T-cell (primary cell): ENCODE measurements around the gene YTHDC2. TPM values are rescaled to one million over a fixed set of nuclear protein-coding genes. Genes with fewer than 3 reads are reported as not detected.

ENCODE experiments used
- ATAC-seq, 4 experiments: fragments of 200-7000 bp in 3 of 4; fragments of 150-1000 bp in 1 of 4; cut with Tn5 transposase; replicated peaks in 1 of 4; 1 replicate in 3 of 4; 2 replicates in 1 of 4; pipeline ENCODE4 v1.10.0; 2021; ENCODE audit warnings: moderate library complexity in 3 of 4, mild to moderate bottlenecking in 2 of 4, moderate number of reproducible peaks in 1 of 4
- CTCF ChIA-PET, 2 donors: fragments of 300-600 bp; sonication (Branson Sonifier 250); formaldehyde crosslinking; loops; one replicate each; lab custom pipeline; 2022; ENCODE audit warnings: antibody characterized with exemption in 2 of 2; lab: Charles Lee
- POLR2A ChIA-PET, 2 donors: fragments of 300-600 bp; sonication (Branson Sonifier 250); formaldehyde crosslinking; loops; one replicate each; lab custom pipeline; 2022; ENCODE audit warnings: antibody characterized with exemption in 2 of 2; lab: Charles Lee
- DNase-seq, 35 experiments: peaks; one replicate each; pipeline versions ENCODE4 v3.0.0 to v3.0.0-alpha.2; 2013 to 2023
- H3K27ac ChIP-seq: one replicate; pipeline ENCODE4 v1.5.1; 2013; ENCODE audit warnings: low read length
- H3K27me3 ChIP-seq, 2 experiments: replicated peaks in 1 of 2; 1 replicate in 1 of 2; 2 replicates in 1 of 2; pipeline versions ENCODE4 v1.6.1 to v1.7.0; 2013; ENCODE audit warnings: low read length in 1 of 2, mixed read lengths in 1 of 2; ENCODE audit not compliant: control insufficient read depth in 2 of 2, insufficient read depth in 2 of 2; ENCODE audit errors: extremely low read depth in 1 of 2
- H3K36me3 ChIP-seq, 2 donors: 1 replicate in 1 of 2; 2 replicates in 1 of 2; pipeline versions ENCODE4 v1.6.1 to v1.7.0; 2013; ENCODE audit warnings: low read length in 1 of 2; ENCODE audit not compliant: control insufficient read depth in 2 of 2, insufficient read depth in 1 of 2; ENCODE audit errors: extremely low read depth in 1 of 2
- H3K4me1 ChIP-seq, 2 experiments: 1 replicate in 1 of 2; 2 replicates in 1 of 2; pipeline versions ENCODE4 v1.6.1 to v1.7.0; 2013; ENCODE audit warnings: low read length in 2 of 2, mixed read lengths in 1 of 2; ENCODE audit not compliant: insufficient read depth in 2 of 2, control insufficient read depth in 1 of 2; ENCODE audit errors: extremely low read depth in 1 of 2
- H3K4me3 ChIP-seq, 2 donors: 1 replicate in 1 of 2; 2 replicates in 1 of 2; pipeline versions ENCODE4 v1.5.1 to v1.7.0; 2013; ENCODE audit warnings: mild to moderate bottlenecking in 2 of 2, low read length in 1 of 2, moderate library complexity in 1 of 2; ENCODE audit not compliant: control insufficient read depth in 1 of 2; ENCODE audit errors: extremely low read depth in 1 of 2
- H3K9me3 ChIP-seq: 2 replicates; pipeline ENCODE4 v1.7.0; 2013
- H3K27ac Mint-ChIP-seq, 2 donors: one replicate each; pipeline ENCODE4 v1.8.0; 2020 to 2021; ENCODE audit warnings: mild to moderate bottlenecking in 2 of 2, mixed read lengths in 2 of 2
- H3K27me3 Mint-ChIP-seq, 2 donors: one replicate each; pipeline ENCODE4 v1.8.0; 2021 to 2022; ENCODE audit warnings: mixed read lengths in 2 of 2
- H3K36me3 Mint-ChIP-seq: one replicate; pipeline ENCODE4 v1.8.0; 2021; ENCODE audit warnings: mixed read lengths
- H3K4me1 Mint-ChIP-seq, 3 donors: one replicate each; pipeline ENCODE4 v1.8.0; 2020 to 2022; ENCODE audit warnings: mixed read lengths in 3 of 3, mild to moderate bottlenecking in 1 of 3
- H3K4me3 Mint-ChIP-seq, 3 donors: one replicate each; pipeline ENCODE4 v1.8.0; 2020 to 2022; ENCODE audit warnings: mild to moderate bottlenecking in 3 of 3, mixed read lengths in 3 of 3, moderate library complexity in 3 of 3
- H3K9me3 Mint-ChIP-seq, 3 donors: one replicate each; pipeline ENCODE4 v1.8.0; 2020 to 2022; ENCODE audit warnings: mixed read lengths in 3 of 3
- WGBS: methylation state at CpG from one replicate; pipeline ENCODE4 v1.1.5; 2013; ENCODE audit warnings: missing lambda C conversion rate; ENCODE audit not compliant: insufficient coverage; 5-methylcytosine and 5-hydroxymethylcytosine counted together
- total RNA-seq, 35 experiments: library from RNA in 6 of 35; stranded (reverse) in 6 of 35; fragments of 120-200 nt in 1 of 35; gene quantifications; one replicate each; pipeline versions ENCODE4 v1.2.1 to v1.2.4 and lab custom pipeline; 2013 to 2026

YTHDC2 gene
- total RNA-seq, 5 donors from 2014 or later (not counting 1 experiment from before 2014, with no cell fraction given), result 31.5 to 52.0 (median 38.2) TPM

GRCh38 chr5:113607361-113607760 lies 93.9 kb downstream of the YTHDC2 start:
- Mint-ChIP-seq H3K4me3 (no peak overlapping the region), H3K9me3 (no peaks in the 10 kb centered on the region), H3K27me3 (peaks cover 10 to 23% of the 10 kb centered on the region in 2 donors), H3K27ac (no peak overlapping the region), H3K36me3 (no peaks in the 10 kb centered on the region), H3K4me1 (peaks cover 3 to 8% (median 4%) of the 10 kb centered on the region in 3 donors)
- whole genome bisulfite sequencing, result 62% methylated on average over 2 of the region's 3 CpGs
- Histone ChIP-seq H3K9me3 (no peaks in the 10 kb centered on the region), H3K4me1 (peaks cover 0 to 3% of the 10 kb centered on the region in 2 experiments), H3K27ac (no peak overlapping the region), H3K36me3 (no peaks in the 10 kb centered on the region), H3K4me3 (no peak overlapping the region), H3K27me3 (peaks cover 0 to 7% of the 10 kb centered on the region in 2 experiments)
- ATAC-seq (no peak), DNase-seq (no peak)
- POLR2A ChIA-PET, result no interaction called here
- CTCF ChIA-PET, result interaction anchor here (0.9 to 2.2 kb wide), 4 partner anchors 272 to 611 kb away, joined by 3 to 9 read pairs (median 4); no protein-coding TSS in a partner anchor

DNA sequence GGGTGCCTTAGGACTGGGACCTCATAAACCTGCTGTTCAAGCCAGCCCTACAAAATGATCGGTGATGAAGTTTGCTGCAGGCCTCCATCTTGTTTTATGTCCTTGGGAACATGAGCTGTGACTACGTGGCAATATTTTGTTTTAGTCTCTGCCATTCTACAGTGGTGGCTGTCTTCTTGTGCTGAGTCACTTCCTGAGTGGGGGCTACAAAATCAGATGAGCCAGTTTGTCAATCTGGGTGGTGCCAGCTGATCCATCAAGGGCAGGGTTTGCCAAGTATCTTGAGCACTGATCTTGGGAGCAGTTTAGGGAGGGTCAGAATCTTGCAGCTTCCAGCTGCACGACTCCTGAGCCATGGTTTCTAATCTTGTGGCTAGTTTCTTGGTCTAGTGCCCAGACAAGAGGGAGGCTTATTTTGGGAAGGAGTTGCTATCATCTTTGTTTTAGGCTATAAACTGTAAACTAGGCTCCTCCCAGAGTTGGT lies 94.7 kb downstream of the YTHDC2 start:
- no peak overlapping the region for H3K27ac ChIP-seq
- Mint-ChIP-seq H3K27ac (no peak overlapping the region), H3K4me1 (peaks cover 3 to 8% (median 4%) of the 10 kb centered on the region in 3 donors), H3K9me3 (no peaks in the 10 kb centered on the region), H3K27me3 (peaks cover 10 to 24% of the 10 kb centered on the region in 2 donors), H3K4me3 (no peak overlapping the region), H3K36me3 (no peaks in the 10 kb centered on the region)
- no peak overlapping the region for H3K4me3 ChIP-seq
- peaks cover 0 to 7% of the 10 kb centered on the region in 2 experiments for H3K27me3 ChIP-seq
- 37% methylated on average over 3 of the region's 3 CpGs for WGBS
- no peaks in the 10 kb centered on the region for H3K36me3 ChIP-seq
- CTCF ChIA-PET, result interaction anchor here (0.6 to 2.2 kb wide), 16 partner anchors 10 to 1679 kb away, joined by 3 to 12 read pairs (median 4); partner anchors contain the start of gene DCP2 (in 1 of the 2)
- peaks cover 0 to 3% of the 10 kb centered on the region in 2 experiments for H3K4me1 ChIP-seq
- no peaks in the 10 kb centered on the region for H3K9me3 ChIP-seq
- POLR2A ChIA-PET, result no interaction called here
- no peak for DNase-seq
- ATAC-seq, result no peak

- WGBS, result no CpG with 5 or more reads among the region's 4 CpGs
- no peaks in the 10 kb centered on the region for H3K9me3 Mint-ChIP-seq
- Histone ChIP-seq H3K4me3 (no peak overlapping the region), H3K9me3 (no peaks in the 10 kb centered on the region), H3K4me1 (no peaks in the 10 kb centered on the region), H3K27ac (no peak overlapping the region), H3K36me3 (no peaks in the 10 kb centered on the region), H3K27me3 (peaks cover 0 to 2% of the 10 kb centered on the region in 2 experiments)
- H3K36me3 Mint-ChIP-seq, result no peaks in the 10 kb centered on the region
- no peak overlapping the region for H3K27ac Mint-ChIP-seq
- CTCF ChIA-PET, result interaction anchor here (0.6 to 2.0 kb wide), 57 partner anchors 8 to 1971 kb away, joined by 3 to 25 read pairs (median 4); no protein-coding TSS in a partner anchor
- POLR2A ChIA-PET, result no interaction called here
- peaks cover 6 to 16% of the 10 kb centered on the region in 2 donors for H3K27me3 Mint-ChIP-seq
- peaks cover 2 to 5% (median 4%) of the 10 kb centered on the region in 3 donors for H3K4me1 Mint-ChIP-seq
- DNase-seq (peak in 1 of 35 experiments; percentile 59), ATAC-seq (peak; percentile 55 to 65 (median 61))
- no peak overlapping the region for H3K4me3 Mint-ChIP-seq
Measured at GRCh38 chr5:113612060-113612496, 98.6 kb downstream of the YTHDC2 start.

DNA sequence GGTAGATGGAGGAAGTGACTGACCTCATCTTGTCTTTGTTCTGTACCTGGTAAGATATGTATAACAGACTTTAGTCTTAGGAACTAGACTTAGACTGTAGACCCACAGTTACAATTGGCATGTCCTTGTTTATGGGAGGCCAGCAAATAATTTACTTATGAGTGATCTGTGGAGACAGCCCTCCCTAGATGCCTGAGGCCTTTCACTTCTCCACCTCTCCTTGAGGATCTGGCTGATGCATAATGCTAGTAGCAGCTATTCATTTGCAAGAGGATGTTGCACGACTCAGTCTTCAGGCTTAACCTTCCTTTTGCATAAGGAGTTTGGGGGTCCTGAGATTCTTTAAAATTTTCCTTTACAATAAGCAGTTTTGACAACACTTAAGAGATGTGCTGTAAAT lies 100.7 kb downstream of the YTHDC2 start:
- ChIA-PET CTCF (no interaction called here), POLR2A (interaction anchor here in 1 of 2 donors (0.6 kb wide), 1 partner anchor 13 kb away, joined by 3 read pairs; no protein-coding TSS in a partner anchor)
- Mint-ChIP-seq H3K4me3 (no peak overlapping the region), H3K36me3 (no peaks in the 10 kb centered on the region), H3K27ac (no peak overlapping the region), H3K27me3 (peaks cover 6 to 16% of the 10 kb centered on the region in 2 donors), H3K4me1 (peaks cover 2 to 5% (median 4%) of the 10 kb centered on the region in 3 donors), H3K9me3 (no peaks in the 10 kb centered on the region)
- DNase-seq (no peak), ATAC-seq (no peak)
- no peaks in the 10 kb centered on the region for H3K36me3 ChIP-seq
- H3K27ac ChIP-seq, result no peak overlapping the region
- H3K9me3 ChIP-seq, result no peaks in the 10 kb centered on the region
- no peaks in the 10 kb centered on the region for H3K4me1 ChIP-seq
- no CpG with 5 or more reads among the region's 1 CpG for WGBS
- H3K27me3 ChIP-seq, result peaks cover 0 to 2% of the 10 kb centered on the region in 2 experiments
- H3K4me3 ChIP-seq, result no peak overlapping the region

DNA sequence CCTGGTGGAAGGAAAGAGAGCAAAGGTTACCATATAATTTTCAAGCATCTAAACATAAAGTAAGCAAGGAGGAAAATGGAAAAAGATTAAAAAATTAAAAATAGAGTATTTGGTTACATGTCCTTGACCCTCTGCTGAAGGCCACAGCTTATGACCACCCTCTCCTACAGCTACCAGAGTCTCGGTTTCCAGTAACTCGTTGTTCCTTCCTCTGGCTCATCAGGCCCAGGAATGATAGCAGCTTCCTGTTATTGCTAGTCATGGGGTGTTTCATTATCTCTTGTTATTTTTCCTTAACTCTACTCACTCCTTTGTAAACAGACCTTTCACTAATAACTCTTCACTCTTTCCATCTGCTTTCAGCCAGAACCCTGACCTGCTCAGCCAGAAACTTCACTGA lies 102.2 kb downstream of the YTHDC2 start:
- POLR2A ChIA-PET, result no interaction called here
- CTCF ChIA-PET, result interaction anchor here in 1 of 2 donors (0.5 to 0.8 kb wide), 2 partner anchors 75 to 619 kb away, joined by 4 read pairs; no protein-coding TSS in a partner anchor
- H3K4me1 ChIP-seq, result no peaks in the 10 kb centered on the region
- H3K36me3 ChIP-seq, result no peaks in the 10 kb centered on the region
- peaks cover 3 to 9% of the 10 kb centered on the region in 2 donors for H3K27me3 Mint-ChIP-seq
- ATAC-seq (no peak), DNase-seq (no peak)
- no peaks in the 10 kb centered on the region for H3K9me3 Mint-ChIP-seq
- no peak overlapping the region for H3K27ac Mint-ChIP-seq
- H3K4me3 ChIP-seq, result no peak overlapping the region
- no peak overlapping the region for H3K4me3 Mint-ChIP-seq
- H3K27me3 ChIP-seq, result peaks cover 0 to 2% of the 10 kb centered on the region in 2 experiments
- no peak overlapping the region for H3K27ac ChIP-seq
- WGBS, result no CpG with 5 or more reads among the region's 2 CpGs
- H3K36me3 Mint-ChIP-seq, result no peaks in the 10 kb centered on the region
- H3K4me1 Mint-ChIP-seq, result peaks cover 2 to 5% (median 4%) of the 10 kb centered on the region in 3 donors
- H3K9me3 ChIP-seq, result no peaks in the 10 kb centered on the region

DNA sequence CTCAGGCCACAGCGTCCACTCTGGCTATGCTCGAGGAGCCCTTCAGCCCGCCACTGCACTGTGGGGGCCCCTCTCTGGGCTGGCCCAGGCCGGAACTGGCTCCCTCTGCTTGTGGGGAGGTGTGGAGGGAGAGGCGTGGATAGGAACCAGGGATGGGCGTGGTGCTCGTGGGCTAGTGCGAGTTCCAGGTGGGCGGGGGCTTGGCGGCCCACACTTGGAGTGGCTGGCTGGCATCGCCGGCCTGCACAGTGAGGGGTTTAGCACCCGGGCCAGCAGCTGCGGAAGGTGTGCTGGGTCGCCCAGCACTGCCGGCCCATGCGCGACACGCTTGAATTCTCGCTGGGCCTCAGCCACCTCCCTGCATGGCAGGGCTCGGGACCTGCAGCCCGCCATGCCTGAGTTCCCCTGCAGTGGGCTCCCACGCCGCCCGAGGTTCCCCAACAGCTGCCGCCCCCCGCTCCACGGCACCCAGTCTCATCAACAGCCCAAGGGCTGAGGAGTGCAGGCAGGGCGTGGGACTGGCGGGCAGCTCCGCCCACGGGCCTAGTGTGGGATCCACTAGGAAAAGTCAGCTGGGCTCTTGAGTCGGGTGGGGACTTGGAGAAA lies 103.8 kb downstream of the YTHDC2 start:
- Histone ChIP-seq H3K4me3 (no peak overlapping the region), H3K4me1 (no peaks in the 10 kb centered on the region), H3K9me3 (no peaks in the 10 kb centered on the region), H3K27ac (no peak overlapping the region), H3K27me3 (peaks cover 0 to 2% of the 10 kb centered on the region in 2 experiments), H3K36me3 (no peaks in the 10 kb centered on the region)
- CTCF ChIA-PET, result interaction anchor here in 1 of 2 donors (0.6 to 0.7 kb wide), 2 partner anchors 29 to 461 kb away, joined by 3 to 5 read pairs; no protein-coding TSS in a partner anchor
- H3K9me3 Mint-ChIP-seq, result no peaks in the 10 kb centered on the region
- no peak for ATAC-seq
- no peak for DNase-seq
- H3K36me3 Mint-ChIP-seq, result no peaks in the 10 kb centered on the region
- no peak overlapping the region for H3K27ac Mint-ChIP-seq
- peaks cover 3 to 9% of the 10 kb centered on the region in 2 donors for H3K27me3 Mint-ChIP-seq
- POLR2A ChIA-PET, result no interaction called here
- WGBS, result 97% methylated on average over 24 of the region's 33 CpGs
- no peak overlapping the region for H3K4me3 Mint-ChIP-seq
- H3K4me1 Mint-ChIP-seq, result peaks cover 2 to 4% (median 4%) of the 10 kb centered on the region in 3 donors
